Epithelial cell of prostate (primary cell): ENCODE measurements around the gene CNKSR1.

ENCODE experiments used
- DNase-seq: peaks from one replicate; pipeline ENCODE4 v3.0.0-alpha.2; 2011; ENCODE audit warnings: low read depth, low spot score
- H3K27ac ChIP-seq: fragments of 450-650 bp; 2 replicates; pipeline ENCODE4 v1.5.1; 2017; ENCODE audit warnings: mild to moderate bottlenecking

CNKSR1 gene

GRCh38 chr1:26180010-26180506 lies 2.8 kb downstream of the CNKSR1 start:
- DNase-seq = no peak
- no peak overlapping the region for H3K27ac ChIP-seq

GRCh38 chr1:26181586-26182382 lies 4.5 kb downstream of the CNKSR1 start:
- peak; percentile 83 for DNase-seq
- H3K27ac ChIP-seq = peak overlapping the region; percentile 59

- no peak for DNase-seq
- H3K27ac ChIP-seq = peak overlapping the region; percentile 59
Measured at GRCh38 chr1:26182383-26182696, 5.0 kb downstream of the CNKSR1 start.

- H3K27ac ChIP-seq = no peak overlapping the region
- DNase-seq = no peak
Measured at GRCh38 chr1:26184086-26184485, 6.8 kb downstream of the CNKSR1 start.

- DNase-seq = no peak
- no peak overlapping the region for H3K27ac ChIP-seq
Measured at GRCh38 chr1:26184883-26185282, 7.6 kb downstream of the CNKSR1 start.

DNA sequence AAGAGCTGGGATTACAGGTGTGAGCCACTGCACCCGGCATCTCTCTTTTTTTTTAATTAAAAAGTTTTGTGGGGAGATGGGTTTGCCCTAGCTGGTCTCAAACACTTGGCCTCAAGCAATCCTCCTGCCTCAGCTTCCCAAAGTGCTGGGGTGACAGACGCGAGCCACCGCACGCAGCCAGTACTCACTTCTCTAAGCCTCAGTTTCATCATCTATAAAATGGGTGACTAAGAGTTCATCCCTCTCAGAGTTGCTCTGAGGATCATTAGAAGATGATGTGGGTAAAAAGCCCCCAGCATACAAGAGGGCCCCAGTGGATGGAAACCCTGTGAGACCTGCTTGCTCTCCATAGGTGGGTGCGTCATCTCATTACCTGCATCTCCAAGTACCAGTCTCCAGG lies 10.6 kb downstream of the CNKSR1 start:
- no peak overlapping the region for H3K27ac ChIP-seq
- DNase-seq = no peak

- H3K27ac ChIP-seq = no peak overlapping the region
- no peak for DNase-seq
Measured at GRCh38 chr1:26188477-26188876, 11.2 kb downstream of the CNKSR1 start.

- no peak overlapping the region for H3K27ac ChIP-seq
- no peak for DNase-seq
Measured at GRCh38 chr1:26189331-26189730, 12.0 kb downstream of the CNKSR1 start.

- DNase-seq = no peak
Measured at GRCh38 chr1:26189751-26190275, 12.5 kb downstream of the CNKSR1 start.

DNA sequence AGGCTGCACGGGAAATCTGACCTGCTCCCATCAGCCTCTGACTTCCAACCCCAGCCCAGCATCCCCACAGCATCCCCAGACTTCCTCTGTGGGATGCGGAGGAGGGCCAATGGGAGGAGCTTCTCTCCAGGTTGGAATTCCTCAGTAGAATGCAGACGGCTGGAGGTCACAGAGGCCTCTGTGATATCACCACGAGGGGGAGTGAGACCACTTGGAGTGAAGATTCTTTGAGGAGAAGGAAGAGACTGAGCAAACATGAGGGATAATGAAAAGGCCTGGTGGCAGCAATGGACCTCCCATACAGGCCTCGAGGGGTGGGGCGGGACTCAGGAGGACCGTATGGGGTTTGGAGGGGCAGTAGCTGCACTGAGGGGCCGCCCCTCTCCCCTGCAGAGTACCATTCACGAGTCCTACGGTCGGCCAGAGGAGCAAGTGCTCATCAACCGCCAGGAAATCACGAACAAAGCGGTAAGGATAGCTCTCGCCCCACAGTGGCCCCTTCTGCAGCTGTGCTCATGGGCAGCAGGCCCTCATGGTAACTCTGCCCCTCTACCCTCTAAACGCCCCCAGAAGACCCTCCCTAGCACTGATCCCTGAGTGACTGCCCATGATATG lies 13.2 kb downstream of the CNKSR1 start, which contains the start of gene CATSPER4:
Gene CATSPER4 (plus strand): TSS at position 230 of the 615 bp plus-strand sequence. CDS start 26 bp downstream, at position 256.
- no peak within 1 kb of the TSS for H3K27ac ChIP-seq
- DNase-seq = no peak

More at GRCh38 chr1:26189751-26190275, 12.5 kb downstream of the CNKSR1 start:
- H3K27ac ChIP-seq = no peak overlapping the region

GRCh38 chr1:26191739-26192138 lies 14.4 kb downstream of the CNKSR1 start:
- no peak overlapping the region for H3K27ac ChIP-seq
- no peak for DNase-seq

GRCh38 chr1:26195805-26196204 lies 18.5 kb downstream of the CNKSR1 start:
- DNase-seq = no peak
- no peak overlapping the region for H3K27ac ChIP-seq

- no peak for DNase-seq
- H3K27ac ChIP-seq = no peak overlapping the region
Measured at GRCh38 chr1:26197301-26197700, 20.0 kb downstream of the CNKSR1 start.

DNA sequence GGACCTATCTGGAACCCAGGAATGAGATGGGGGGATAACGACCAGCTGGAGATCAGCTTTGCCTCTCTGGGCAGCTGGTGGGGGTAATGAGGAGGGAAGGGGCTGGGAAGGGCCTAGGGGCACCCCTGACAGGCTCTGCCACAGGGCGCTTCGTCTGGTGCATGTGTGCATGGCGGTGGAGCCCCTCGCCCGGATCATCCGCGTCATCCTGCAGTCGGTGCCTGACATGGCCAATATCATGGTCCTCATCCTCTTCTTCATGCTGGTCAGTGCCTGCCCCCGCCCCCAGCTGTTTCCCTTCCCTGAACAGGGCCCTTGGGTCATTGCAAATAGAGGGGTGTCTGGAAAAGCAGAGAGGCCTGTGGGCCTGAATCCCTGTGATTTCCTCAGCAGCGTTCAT lies 20.5 kb downstream of the CNKSR1 start:
- DNase-seq = no peak
- no peak overlapping the region for H3K27ac ChIP-seq

- DNase-seq = no peak
- no peak overlapping the region for H3K27ac ChIP-seq
Measured at GRCh38 chr1:26200413-26200812, 23.1 kb downstream of the CNKSR1 start.

- no peak for DNase-seq
Measured at GRCh38 chr1:26203642-26204318, 26.5 kb downstream of the CNKSR1 start.

DNA sequence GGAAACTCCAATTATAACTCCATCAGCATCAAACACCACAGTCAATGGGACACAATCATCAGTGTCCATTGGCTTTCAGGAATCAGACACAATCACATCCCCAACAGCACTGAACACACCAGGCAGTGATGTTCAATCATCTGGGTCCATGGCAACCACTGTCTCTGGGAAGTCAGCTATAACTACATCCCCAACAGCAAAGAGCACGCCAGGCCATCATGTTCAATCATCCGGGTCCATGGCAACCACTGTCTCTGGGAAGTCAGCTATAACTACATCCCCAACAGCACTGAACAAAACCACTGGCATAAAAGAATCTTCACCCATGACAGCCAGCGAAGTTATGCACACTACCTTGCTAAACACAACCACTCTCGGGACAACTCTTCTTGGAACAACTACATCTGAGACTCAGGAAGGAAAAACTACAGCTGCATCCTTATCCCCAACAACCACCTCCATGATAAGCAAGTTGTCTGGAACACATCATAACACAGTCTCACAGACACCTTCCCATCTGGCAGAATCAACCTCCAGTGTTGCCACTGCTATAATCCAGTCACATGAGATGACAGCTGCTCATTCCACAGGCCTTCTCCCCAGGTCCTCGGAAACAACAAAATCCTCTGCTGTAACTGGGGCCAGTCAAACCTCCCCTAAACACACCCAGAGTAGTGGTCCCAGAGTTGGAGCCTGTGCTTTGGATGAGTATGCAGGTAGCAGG lies 33.0 kb downstream of the CNKSR1 start:
- DNase-seq = no peak
- H3K27ac ChIP-seq = no peak overlapping the region

More at GRCh38 chr1:26203642-26204318, 26.5 kb downstream of the CNKSR1 start:
- no peak overlapping the region for H3K27ac ChIP-seq

- H3K27ac ChIP-seq = no peak overlapping the region
- no peak for DNase-seq
Measured at GRCh38 chr1:26212726-26213125, 35.4 kb downstream of the CNKSR1 start.

DNA sequence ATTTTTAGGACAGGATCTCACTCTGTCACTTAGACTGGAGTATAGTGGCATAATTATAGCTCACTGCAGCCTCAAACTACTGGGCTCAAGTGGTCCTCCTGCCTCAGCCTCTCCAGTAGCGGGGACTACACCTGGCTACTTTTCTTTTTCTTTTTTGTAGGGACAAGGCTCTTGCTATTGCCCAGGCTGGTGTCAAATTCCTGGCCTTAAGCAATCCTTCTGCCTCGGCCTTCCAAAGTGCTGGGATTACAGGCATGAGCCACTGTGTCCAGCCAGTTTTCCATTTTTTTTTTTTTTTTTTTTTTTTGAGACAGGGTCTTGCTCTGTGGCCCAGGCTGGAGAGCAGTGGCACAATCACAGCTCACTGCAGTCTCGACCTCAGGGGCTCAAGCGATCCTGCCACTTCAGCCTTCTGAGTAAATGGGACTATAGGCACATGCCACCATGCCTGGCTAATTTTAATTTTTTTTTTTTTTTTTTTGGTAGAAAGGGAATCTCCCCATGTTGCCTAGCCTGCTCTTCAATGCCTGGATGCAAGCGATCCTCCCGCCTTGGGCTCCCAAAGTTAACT lies 36.1 kb downstream of the CNKSR1 start:
- H3K27ac ChIP-seq = no peak overlapping the region

GRCh38 chr1:26215246-26215645 lies 38.0 kb downstream of the CNKSR1 start:
- no peak overlapping the region for H3K27ac ChIP-seq
- DNase-seq = no peak

More for the DNA sequence above, 36.1 kb downstream of the CNKSR1 start:
- DNase-seq = no peak
